BJ (cell line): ENCODE results near the gene INMT. TPM values are rescaled to one million over a fixed set of nuclear protein-coding genes. Genes with fewer than 3 reads are reported as not detected.

ENCODE experiments used
- CTCF ChIA-PET: fragments of 350-600 bp; formaldehyde crosslinking; extraction: SDS; loops from one replicate; lab custom pipeline; 2021; ENCODE audit warnings: antibody characterized with exemption, inconsistent platforms; lab: Yijun Ruan, JAX
- POLR2A ChIA-PET: fragments of 300-600 bp; sonication (Branson Sonifier 250); formaldehyde crosslinking; extraction: SDS; loops from one replicate; lab custom pipeline; 2021; ENCODE audit warnings: antibody characterized with exemption; lab: Charles Lee
- DNase-seq: peaks from one replicate; pipeline ENCODE4 v3.0.0-alpha.2; 2011; ENCODE audit warnings: low read depth
- H3K27me3 ChIP-seq: 2 replicates; pipeline ENCODE4 v1.6.0; 2011; ENCODE audit warnings: low read length; ENCODE audit not compliant: control insufficient read depth, insufficient read depth
- H3K36me3 ChIP-seq: 2 replicates; pipeline ENCODE4 v1.5.1; 2011; ENCODE audit warnings: low read length; ENCODE audit not compliant: control insufficient read depth, insufficient read depth
- H3K4me3 ChIP-seq: 2 replicates; pipeline ENCODE4 v1.5.1; 2011; ENCODE audit warnings: low read depth, mild to moderate bottlenecking, control low read depth, low read length
- CTCF ChIP-seq: IDR thresholded peaks from 2 replicates; pipeline ENCODE4 v1.5.1; 2011; ENCODE audit warnings: low read depth, mild to moderate bottlenecking, control low read depth, inconsistent platforms, low read length, moderate library complexity; ENCODE audit not compliant: insufficient read depth
- polyA plus RNA-seq: library from polyadenylated mRNA; depleted of rRNA; stranded (reverse); fragments of >200 nt; gene quantifications from 2 replicates; pipeline ENCODE4 v1.2.3, GENCODE V29; 2011

The INMT gene
- polyA plus RNA-seq, 1 experiment, result 1.3 TPM

- no peaks in the 10 kb centered on the region for H3K36me3 ChIP-seq
- peaks cover 30% of the 10 kb centered on the region for H3K27me3 ChIP-seq
- ChIA-PET CTCF (interaction anchor here (7.4 kb wide), 1 partner anchor 9 kb away, joined by 47 read pairs; no protein-coding TSS in a partner anchor), POLR2A (no interaction called here)
- no peak for TF ChIP-seq CTCF
- no peak for DNase-seq
- H3K4me3 ChIP-seq, result no peak overlapping the region
Observed at GRCh38 chr7:30731581-30731980, 20.4 kb upstream of the INMT start.

GRCh38 chr7:30732606-30733005 is 19.3 kb upstream of the INMT start:
- no peak for DNase-seq
- POLR2A ChIA-PET, result no interaction called here
- CTCF ChIA-PET, result interaction anchor here (0.6 kb wide), 1 partner anchor 227 kb away, joined by 3 read pairs; no protein-coding TSS in a partner anchor
- Histone ChIP-seq H3K27me3 (peaks cover 27% of the 10 kb centered on the region), H3K4me3 (no peak overlapping the region), H3K36me3 (no peaks in the 10 kb centered on the region)
- no peak for TF ChIP-seq CTCF

- Histone ChIP-seq H3K4me3 (no peak overlapping the region), H3K27me3 (peaks cover 28% of the 10 kb centered on the region), H3K36me3 (no peaks in the 10 kb centered on the region)
- ChIA-PET POLR2A (no interaction called here), CTCF (no interaction called here)
- TF ChIP-seq CTCF, result no peak
- no peak for DNase-seq
Observed at GRCh38 chr7:30733216-30733615, 18.7 kb upstream of the INMT start.

GRCh38 chr7:30733691-30734090 is 18.2 kb upstream of the INMT start:
- no peak for TF ChIP-seq CTCF
- no peaks in the 10 kb centered on the region for H3K36me3 ChIP-seq
- DNase-seq, result no peak
- CTCF ChIA-PET, result interaction anchor here (1.0 kb wide), 1 partner anchor 17 kb away, joined by 3 read pairs; no protein-coding TSS in a partner anchor
- POLR2A ChIA-PET, result no interaction called here
- H3K4me3 ChIP-seq, result no peak overlapping the region
- H3K27me3 ChIP-seq, result peaks cover 31% of the 10 kb centered on the region

- POLR2A ChIA-PET, result no interaction called here
- DNase-seq, result no peak
- Histone ChIP-seq H3K27me3 (peaks cover 30% of the 10 kb centered on the region), H3K36me3 (no peaks in the 10 kb centered on the region), H3K4me3 (no peak overlapping the region)
- no peak for TF ChIP-seq CTCF
- CTCF ChIA-PET, result interaction anchor here (1.0 kb wide), 1 partner anchor 18 kb away, joined by 3 read pairs; no protein-coding TSS in a partner anchor
Observed at GRCh38 chr7:30734497-30734896, 17.4 kb upstream of the INMT start.
